GM11168 (cell line): ENCODE measurements around the gene LAMP1.
"Not testable (repeated sequence)": the region's sequence is repeated elsewhere in the genome, so short reads cannot be mapped to it uniquely, and the experiment has no call there.

Experiments used
- in situ Hi-C: fragments of 300-500 bp; cut with MboI; formaldehyde crosslinking; loops from one replicate; pipeline ENCODE4 v1.12.0; 2022; ENCODE audit warnings: low sequenced_read_pairs; ENCODE audit not compliant: unreplicated experiment

Gene LAMP1

DNA sequence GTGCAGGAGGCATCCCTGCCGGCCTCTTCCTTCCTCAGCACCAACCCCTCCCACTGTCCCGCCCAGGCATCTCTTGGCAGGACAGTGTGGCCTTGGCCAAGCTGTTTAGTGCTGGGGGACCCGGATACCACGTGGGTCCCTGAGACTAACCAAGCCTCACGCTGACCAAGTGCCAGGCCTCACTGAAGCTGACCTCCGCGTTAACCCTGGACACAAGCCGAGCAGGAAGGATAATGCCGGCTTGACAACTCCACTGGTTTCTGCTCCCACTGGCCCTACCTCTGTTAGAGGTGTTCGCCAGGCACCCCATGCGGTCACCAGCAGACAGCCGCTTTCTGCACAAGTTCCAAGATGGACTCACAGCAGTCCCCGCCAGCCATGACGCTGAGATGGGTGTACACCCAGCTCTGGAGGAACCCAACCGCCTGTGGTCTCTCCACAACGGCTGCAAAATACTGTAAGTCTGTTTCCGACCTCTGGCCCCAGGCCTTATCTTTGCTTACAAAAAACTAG is 54.5 kb downstream of the LAMP1 start:
- in situ Hi-C loops: no loop called here

DNA sequence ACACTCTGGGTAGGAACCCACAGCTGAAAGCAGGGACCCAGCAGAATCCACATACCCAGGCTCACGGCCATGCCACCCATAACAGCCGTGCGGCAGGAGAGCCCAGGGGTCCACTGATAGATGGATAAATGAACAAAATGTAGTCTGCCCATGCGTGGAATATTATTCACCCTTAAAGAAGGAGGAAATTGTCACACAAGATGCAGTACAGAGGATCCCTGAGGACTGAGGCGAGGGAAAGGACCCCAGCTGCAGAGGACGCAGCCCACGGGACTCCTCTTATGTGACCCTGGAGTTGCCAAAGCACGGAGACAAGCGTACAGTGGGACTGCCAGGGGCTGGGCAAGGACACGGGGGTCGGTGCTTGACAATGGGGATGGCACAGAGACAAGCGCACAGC is 56.2 kb downstream of the LAMP1 start:
- in situ Hi-C loops: no loop called here

DNA sequence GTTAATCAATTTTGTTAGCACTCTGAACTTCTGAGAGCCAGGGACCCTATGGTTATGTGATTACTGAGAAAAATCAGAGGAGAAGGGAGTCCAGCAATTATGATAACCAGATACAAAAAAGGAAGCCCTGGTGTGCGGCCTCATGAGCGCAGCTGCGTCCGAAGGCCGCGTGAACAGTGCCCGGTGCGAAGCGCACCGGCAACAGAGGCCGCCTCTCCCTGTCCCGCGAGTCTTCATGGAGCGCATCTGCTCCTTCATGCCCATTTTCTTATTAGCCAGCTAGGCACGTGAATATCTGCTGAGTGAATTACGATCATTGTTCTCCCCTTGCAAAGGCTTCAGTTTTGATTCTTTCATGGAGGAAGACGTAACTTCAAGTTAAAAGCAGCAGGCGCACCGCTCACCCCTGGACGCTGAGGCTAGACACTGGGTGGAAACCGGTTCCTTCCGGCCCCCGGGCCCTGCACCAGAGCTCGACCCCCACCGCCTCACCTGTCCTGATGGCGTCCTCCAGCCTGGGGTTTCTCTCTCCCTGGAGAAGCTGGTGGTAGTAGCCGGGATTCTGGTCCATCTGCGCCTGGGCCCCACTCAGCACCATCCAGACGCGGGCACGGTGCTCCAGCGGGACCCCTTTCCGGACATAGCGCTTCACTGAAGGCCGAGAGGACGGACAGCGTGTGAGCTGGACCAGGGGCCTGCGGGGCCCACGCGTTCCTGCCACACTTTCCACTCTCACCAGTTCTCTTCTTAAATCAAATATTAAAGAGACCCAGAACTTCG is 58.0 kb downstream of the LAMP1 start:
- in situ Hi-C loops: no loop called here

DNA sequence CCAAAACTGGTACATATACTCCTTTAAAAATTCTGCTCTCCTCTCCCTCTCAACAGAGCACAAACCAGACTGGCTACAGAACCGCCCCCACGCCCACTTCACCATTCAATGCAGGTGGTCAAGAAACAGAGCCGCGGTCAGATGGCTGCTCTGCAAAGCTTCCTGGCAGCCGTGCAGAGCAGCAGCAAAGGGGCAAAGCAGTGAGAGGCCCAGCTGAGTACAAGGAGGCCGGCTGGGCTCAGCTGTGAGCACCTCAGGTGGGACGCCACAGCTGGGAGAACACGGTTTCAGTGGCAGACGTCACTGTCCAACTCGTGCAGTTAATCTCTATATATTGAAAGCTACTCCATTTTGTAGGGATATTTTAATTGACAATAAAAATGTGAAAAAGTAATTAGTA is 58.6 kb downstream of the LAMP1 start:
- in situ Hi-C loops: no loop called here

DNA sequence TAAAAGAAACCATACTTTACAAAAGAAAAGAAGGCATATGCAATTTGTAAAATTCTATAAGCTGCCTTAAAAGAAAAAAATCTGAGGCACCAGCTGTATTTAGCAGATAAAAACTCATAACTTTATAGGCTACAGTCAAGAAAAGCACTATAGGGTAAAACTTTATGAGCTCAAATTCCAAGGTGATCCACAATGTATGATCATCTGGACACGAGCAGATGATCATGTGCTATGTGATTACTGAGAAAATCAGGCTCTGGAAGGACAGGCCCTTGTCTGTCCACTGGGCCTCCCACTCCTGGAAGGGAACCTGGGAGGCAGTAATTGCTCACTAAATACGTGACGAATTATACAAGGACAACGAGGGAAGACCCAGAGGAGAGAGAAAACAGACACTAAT is 59.6 kb downstream of the LAMP1 start:
- in situ Hi-C loops: no loop called here

DNA sequence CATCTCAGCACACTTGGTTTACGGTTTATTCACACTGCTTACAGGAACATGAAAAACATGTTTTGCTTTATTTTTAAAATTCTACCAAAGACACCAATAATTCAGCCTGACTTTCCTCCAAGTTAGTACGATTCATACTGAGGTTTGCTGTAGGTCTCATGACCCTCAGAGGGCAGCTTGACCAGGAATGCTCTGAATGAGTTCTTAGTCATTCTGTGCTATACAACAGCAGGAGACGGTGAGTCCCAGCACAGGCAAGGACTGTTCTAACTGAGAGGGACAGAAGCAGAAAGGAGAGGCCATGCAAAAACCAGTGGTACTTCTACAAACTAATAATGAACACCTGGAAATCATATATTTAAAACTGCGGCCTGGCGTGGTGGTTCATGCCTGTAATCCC is 60.5 kb downstream of the LAMP1 start:
- in situ Hi-C loops: no loop called here

DNA sequence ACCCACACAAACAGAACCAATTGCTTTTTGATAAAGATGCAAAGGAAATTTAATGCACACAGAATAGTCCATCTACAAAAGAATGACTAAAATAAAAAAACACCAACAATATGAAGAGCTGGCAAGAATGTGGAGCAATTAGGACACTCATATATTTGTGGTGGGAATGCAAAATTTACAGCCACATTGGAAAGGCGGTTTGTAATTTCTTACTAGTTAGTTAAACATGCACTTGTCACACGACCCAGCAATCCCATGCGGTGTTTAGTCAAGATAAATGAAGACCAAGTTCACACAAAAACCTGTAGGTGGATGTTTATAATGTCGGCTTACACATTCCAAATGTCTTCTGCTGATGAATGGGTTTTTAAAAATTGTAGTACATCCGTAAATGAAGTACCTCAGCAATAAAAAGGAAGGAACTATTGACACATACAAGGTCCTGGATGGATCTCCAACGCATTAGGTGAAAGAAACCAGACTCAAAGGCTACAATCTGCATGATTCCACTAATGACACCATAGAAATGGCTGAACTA is 61.7 kb downstream of the LAMP1 start:
- in situ Hi-C loops: no loop called here

DNA sequence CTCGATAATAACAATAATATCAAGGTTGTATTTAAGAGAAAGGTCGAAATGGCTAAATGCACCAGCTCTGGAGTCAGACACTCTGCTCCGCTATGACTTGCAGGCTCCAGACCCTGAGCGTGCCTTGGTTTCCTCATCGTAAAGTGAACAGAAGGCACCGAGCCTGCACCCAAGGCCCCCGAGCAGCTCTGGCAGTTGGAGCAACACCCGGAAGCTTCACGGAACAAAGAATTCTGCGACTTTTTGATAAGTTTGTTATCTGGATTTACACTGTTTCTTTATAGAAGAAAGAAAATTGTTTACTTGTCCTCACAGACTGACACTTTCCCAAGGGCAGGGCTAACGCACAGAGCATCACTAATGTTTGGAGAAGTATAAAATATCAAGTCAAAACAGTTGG is 62.5 kb downstream of the LAMP1 start:
- in situ Hi-C loops: no loop called here

DNA sequence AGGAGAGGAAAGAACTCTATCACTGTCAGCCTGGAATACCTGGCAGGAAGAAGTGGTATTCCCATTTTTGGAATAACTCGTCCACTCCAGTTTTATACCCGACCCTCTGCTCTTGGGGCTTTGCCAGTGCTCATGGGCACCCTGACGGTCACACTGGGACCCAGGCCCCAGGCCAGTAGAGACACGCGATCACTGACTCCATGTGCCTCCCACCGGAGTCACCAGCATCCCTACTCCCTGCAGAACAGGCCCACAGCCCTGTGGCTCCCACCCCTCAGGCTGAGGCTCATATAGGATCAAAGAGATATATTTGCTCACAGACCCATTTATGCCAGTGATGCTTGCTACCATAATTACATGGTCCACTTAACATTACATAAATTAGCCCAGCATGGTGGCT is 63.4 kb downstream of the LAMP1 start:
- in situ Hi-C loops: no loop called here

DNA sequence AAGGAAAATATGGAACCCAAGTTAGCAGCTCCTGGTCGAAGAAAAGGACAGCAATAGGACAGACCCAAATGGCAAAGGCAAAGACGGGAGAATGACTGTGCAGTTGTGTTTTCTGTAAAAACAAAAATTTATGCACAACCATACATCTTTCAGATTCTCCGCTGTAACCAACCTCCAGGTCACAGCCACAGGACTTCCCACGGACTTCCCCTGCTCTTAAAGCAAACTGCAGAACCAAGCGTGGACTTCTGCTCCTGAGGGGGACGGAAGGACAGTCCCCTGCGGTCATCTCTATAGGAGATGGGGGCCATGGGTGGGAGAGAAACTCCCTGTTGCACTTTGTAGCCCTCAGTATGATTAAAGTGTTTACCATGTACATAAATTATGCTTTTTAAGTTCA is 64.4 kb downstream of the LAMP1 start:
- in situ Hi-C loops: no loop called here

DNA sequence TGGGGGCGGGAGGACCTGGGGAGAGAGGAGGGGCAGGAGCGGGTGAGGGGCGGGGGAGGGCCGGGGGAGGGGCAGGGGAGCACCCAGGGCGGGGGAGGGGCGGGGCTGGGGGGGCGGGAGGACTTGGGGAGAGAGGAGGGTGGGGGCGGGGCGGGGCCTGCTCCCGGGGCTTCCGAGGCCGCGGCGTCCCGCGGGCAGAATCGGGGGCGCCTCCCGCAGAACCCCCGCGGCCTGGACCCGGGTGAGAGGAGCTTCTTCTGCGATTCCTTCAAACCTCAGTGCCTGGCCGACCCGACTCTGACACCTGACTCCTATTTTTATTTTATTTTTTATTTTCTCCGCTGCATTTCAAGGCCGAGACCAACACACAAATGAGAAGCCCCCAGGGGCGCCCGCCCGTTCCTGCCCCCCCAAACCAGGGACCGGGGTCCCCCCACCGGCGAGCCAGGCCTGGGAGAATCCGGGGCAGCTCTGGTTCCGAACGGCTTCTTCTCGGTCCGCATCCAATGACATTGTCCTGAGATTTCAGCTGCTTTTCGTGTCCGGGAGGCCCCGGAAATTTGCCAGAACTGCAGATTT is 67.4 kb downstream of the LAMP1 start:
- in situ Hi-C loops: no loop called here

DNA sequence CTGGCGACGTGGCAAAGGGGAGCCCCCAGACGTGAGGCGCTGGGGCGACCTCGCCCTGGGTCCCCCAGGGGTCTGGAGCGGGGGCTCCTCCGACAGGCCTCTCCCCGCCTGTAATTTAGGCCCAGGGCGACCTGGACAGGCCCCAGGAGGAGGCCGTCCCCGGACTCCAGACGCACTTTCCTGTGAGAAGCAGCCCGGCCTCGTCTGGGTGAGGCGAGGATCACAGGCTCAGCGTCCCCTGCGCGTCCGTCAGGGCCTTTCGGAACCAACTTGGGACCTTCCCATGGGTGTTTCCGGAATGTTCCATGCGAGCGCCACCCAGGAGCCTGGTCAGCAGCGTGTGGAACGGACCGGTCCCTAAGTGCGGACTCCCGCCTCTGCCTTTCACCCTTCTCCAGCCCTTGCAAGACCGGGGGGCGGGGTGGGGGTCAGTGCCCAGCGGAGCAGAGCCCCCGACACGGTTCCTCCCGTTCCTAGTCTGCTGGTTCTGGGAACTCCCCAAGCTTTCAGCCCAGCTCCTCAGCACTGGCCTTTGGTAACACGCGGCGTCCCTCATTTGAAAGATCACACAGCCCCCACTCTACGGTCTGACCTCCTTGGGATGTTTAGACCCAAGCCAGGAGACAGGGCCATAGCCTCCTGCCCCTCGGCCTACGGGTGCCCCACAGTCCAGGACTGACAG is 68.0 kb downstream of the LAMP1 start:
- in situ Hi-C loops: no loop called here

DNA sequence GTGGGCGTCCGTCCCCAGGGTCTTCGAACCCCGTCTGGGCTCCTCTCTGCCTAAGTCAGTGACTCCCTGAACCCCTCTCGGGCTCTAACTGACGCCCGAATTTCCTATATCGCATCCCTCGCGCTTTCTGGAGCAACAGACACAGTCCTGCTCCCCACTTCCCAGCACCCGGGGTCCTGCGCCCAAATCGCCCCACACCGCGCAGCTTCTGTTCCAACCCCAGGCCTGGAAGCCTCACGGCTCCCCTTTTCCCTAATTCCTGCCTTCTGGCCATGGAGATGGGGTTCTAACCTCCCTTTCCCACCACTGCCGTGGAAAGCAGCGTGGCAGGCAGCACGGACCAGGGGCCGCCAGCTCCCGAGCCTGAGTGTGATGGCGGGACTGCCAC is 68.5 kb downstream of the LAMP1 start:
- in situ Hi-C loops: no loop called here

DNA sequence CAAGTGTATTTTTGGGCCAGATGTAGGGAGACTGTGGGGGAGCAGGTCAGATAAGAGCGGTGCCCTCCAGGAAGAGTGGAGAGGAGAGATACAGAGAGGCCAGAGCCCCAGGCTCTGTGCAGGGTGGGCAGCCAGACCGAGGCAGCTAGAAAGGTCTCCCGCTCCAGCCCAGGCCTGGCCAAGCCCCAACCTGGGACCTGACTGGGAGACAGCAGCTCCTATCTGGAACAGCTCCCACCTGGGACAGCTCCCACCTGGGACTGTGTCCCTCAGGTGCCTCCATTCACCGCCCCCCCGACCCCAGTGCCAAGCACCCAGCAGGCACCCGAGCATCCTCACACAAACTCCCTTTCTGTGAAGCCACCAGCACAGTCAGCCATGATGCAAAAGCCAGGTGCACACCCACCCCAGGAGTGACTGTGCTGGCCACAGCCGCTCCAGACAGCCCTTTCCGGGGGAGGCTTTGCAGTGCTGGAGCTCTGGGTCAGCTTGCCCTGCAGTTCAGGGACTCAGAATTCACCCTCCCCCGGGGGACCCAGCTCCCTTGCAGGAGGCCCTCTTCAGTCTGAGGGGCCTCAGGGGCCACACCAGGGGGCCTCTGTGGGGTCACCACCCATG is 69.0 kb downstream of the LAMP1 start:
- in situ Hi-C loops: no loop called here

DNA sequence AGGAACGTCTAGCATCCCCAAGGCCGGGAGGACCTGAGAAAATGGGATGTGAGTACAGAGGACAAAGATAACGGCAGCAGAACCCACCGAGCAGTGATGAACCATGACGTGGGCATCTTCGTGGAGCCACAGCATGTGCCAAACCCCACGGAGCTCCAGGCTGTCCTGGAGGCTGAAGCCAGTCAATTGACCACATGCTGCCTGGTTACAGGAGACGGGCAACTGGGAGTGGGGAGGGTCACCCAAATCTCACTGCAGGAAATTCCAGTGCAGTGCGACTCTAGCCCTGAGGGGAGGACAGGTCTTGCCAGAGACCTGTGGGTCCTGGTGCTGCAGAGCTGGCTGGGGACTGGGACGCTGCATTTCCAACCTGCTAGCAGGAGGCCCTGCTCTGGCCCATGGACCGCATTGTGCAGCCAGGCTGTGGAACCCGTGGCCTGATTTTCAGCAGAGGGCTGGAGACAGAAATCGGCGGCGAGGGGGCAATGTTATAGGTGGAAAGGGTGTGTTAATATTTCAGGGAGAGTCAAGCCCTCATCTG is 70.1 kb downstream of the LAMP1 start:
- in situ Hi-C loops: no loop called here

DNA sequence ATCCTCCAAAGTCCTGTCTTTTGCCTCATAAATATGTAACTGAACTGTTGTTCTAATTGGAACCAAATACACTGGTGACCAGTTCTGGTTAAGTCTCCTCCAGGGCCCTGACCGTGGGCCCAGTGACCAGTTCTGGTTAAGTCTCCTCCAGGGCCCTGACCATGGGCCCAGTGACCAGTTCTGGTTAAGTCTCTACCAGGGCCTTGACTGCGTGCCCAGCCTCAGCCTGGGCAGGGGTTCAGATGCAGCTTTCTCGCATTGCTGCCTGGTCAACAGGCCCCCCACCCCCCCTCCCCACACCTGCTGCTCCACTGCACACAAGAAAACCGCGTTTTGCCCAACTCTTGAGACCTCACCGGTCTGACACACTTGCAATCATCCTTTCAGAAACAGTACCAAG is 70.7 kb downstream of the LAMP1 start:
- in situ Hi-C loops: no loop called here

DNA sequence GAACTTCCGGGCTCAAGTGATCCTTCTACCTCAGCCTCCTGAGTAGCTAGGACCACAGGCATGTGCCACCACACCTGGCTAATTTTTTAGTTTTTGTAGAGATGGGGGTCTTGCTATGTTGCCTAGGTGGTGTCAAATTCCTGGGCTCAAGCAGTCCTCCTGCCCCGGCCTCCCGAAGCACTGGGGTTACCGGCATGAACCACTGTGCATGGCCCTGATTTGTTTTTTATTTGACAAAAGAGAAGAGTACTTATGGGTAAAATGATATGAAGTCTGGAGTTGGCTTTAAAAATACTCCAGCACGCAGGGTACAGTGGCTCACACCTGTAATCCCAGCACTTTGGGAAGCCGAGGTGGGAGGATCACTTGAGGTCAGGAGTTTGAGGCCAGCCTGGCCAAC is 71.3 kb downstream of the LAMP1 start:
- in situ Hi-C loops: not testable (repeated sequence)

DNA sequence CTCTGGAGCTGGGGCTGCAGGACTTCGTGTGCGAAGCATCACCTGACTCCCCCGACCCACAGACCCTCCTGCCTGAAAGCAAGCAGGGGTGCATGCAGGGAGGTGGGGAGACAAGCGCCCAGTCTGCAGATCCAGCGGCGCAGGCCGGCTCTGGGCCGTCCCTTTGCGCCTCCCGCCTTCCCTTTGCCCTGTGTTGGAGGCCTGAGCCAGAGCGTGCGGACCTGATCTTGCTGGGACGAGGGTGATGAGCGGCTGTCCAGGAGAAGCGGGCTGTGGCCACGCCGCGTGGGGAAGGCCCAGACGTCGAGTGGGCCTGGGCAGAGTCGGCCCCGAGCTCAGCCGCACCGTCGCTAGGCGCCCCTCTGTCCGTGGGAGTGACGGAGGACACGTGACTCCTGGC is 72.2 kb downstream of the LAMP1 start:
- in situ Hi-C loops: no loop called here

DNA sequence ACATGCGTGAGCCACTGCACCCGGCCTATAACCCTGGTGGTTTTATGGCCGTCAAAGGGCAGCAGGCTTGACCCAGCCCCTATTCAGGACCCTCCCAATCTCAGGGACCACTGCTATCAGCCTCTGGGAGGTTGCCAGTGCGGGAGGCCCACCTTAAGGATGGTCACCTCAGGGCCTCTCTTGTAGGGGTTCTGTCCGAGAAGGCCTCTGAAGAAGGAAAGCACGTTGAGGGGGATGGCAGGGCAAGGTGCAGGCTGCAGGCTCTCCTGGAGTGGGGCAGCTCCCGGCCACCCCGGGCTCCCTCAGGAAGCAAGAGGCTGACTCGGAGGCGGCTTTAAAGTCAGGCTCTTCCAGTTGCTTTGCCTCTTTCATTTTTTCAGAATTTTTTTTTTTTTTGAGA is 72.8 kb downstream of the LAMP1 start:
- in situ Hi-C loops: no loop called here

DNA sequence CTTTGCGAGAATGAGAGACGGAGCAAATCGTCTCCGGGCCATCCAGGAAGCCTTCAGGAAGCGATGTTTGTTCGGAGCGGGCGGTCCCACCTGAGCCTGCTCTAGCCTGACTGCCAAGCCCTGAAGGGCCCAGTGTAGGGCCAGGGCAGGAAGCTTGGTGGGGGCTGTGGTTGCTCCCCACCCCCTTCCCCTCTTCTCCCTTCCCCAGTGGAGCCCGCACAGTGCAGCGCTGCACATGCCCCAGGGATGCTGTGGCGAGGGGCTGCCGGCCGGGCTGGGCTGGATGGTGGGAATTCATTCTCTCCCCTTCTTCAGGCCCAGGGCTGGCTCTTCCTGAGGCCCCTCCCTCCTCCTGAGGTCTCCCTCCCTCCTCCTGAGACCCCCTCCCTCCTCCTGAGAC is 74.0 kb downstream of the LAMP1 start:
- in situ Hi-C loops: no loop called here

DNA sequence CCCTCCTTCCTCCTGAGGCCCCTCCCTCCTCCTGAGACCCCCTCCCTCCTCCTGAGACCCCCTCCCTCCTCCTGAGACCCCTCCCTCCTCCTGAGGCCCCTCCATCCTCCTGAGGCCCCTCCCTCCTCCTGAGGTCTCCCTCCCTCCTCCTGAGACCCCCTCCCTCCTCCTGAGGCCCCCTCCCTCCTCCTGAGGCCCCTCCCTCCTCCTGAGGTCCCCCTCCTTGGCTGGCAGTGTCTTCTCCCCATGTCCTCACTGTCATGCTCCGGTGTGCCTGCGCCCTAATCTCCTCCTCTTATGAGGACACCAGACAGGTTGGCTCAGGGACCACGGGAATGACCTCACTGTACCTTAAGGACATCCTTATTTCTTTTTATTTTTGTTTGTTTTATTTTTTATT is 74.7 kb downstream of the LAMP1 start:
- in situ Hi-C loops: not testable (repeated sequence)
